DOHH2 (cell line): ENCODE measurements around the gene PTGR3.

Source experiments
- H3F3A ChIP-seq: fragments of 200-600 bp; sonication (generic), shearing (Covaris generic); 2 replicates; pipeline ENCODE4 v1.6.0; 2016; ENCODE audit warnings: antibody characterized with exemption, mild to moderate bottlenecking; ENCODE audit not compliant: control insufficient read depth, insufficient read depth
- H3K27ac ChIP-seq: fragments of 200-600 bp; sonication (generic); 2 replicates; pipeline ENCODE4 v1.5.1; 2014; ENCODE audit warnings: low read depth, mild to moderate bottlenecking, low read length, moderate library complexity
- H3K27me3 ChIP-seq: fragments of 200-600 bp; sonication (generic); 2 replicates; pipeline ENCODE4 v1.6.1; 2014; ENCODE audit warnings: mild to moderate bottlenecking, low read length, mixed read lengths; ENCODE audit not compliant: control insufficient read depth
- H3K36me3 ChIP-seq: fragments of 200-600 bp; sonication (generic); 2 replicates; pipeline ENCODE4 v1.6.1; 2014; ENCODE audit warnings: mild to moderate bottlenecking, low read length, moderate library complexity, mixed read lengths; ENCODE audit not compliant: control insufficient read depth
- H3K4me1 ChIP-seq: fragments of 200-600 bp; sonication (generic); 2 replicates; pipeline ENCODE4 v1.6.1; 2014; ENCODE audit warnings: mild to moderate bottlenecking, low read length, mixed read lengths; ENCODE audit not compliant: control insufficient read depth
- H3K4me2 ChIP-seq: fragments of 200-600 bp; sonication (generic); 2 replicates; pipeline ENCODE4 v1.6.0; 2014; ENCODE audit warnings: mild to moderate bottlenecking, low read length, moderate library complexity
- H3K4me3 ChIP-seq: fragments of 200-600 bp; sonication (generic); 2 replicates; pipeline ENCODE4 v1.5.1; 2014; ENCODE audit warnings: mild to moderate bottlenecking, low read length, mixed read lengths
- H3K79me2 ChIP-seq: fragments of 200-600 bp; sonication (generic); 2 replicates; pipeline ENCODE4 v1.6.1; 2014; ENCODE audit warnings: mild to moderate bottlenecking, low read length, mixed read lengths; ENCODE audit not compliant: control insufficient read depth
- H3K9me2 ChIP-seq: fragments of 200-600 bp; sonication (generic); replicated peaks from 2 replicates; pipeline ENCODE4 v1.6.1; 2014; ENCODE audit warnings: mild to moderate bottlenecking, low read length, mixed read lengths; ENCODE audit not compliant: control insufficient read depth
- H3K9me3 ChIP-seq: fragments of 200-600 bp; sonication (generic); 2 replicates; pipeline ENCODE4 v1.6.1; 2014; ENCODE audit warnings: antibody characterized with exemption, low read length, mixed read lengths; ENCODE audit not compliant: control insufficient read depth, insufficient read depth
- H4K20me1 ChIP-seq: fragments of 200-600 bp; sonication (generic); 2 replicates; pipeline ENCODE4 v1.6.0; 2014; ENCODE audit warnings: low read depth, mild to moderate bottlenecking, antibody characterized with exemption, low read length, moderate library complexity; ENCODE audit not compliant: control insufficient read depth, insufficient read depth
- CTCF ChIP-seq: fragments of 200-600 bp; sonication (generic); IDR thresholded peaks from one replicate; pipeline ENCODE4 v1.5.1; 2014; ENCODE audit warnings: antibody characterized with exemption, mild to moderate bottlenecking, low read depth, low read length; ENCODE audit not compliant: poor library complexity, severe bottlenecking
- EZH2phosphoT487 ChIP-seq: fragments of 200-600 bp; sonication (generic); IDR thresholded peaks from 2 replicates; pipeline ENCODE4 v1.6.1; 2017; ENCODE audit warnings: borderline replicate concordance, mild to moderate bottlenecking, antibody characterized with exemption, low read length, moderate library complexity, mixed read lengths

PTGR3 gene

GRCh38 chr18:75170916-75171315, 38.0 kb downstream of the PTGR3 start:
- Histone ChIP-seq H3K36me3 (no peaks in the 10 kb centered on the region), H3K27ac (no peak overlapping the region), H4K20me1 (no peaks in the 10 kb centered on the region), H3K27me3 (no peaks in the 10 kb centered on the region), H3K79me2 (no peaks in the 10 kb centered on the region), H3F3A (no peaks in the 10 kb centered on the region), H3K4me2 (no peak overlapping the region), H3K9me3 (no peaks in the 10 kb centered on the region), H3K4me1 (peaks cover 18% of the 10 kb centered on the region), H3K4me3 (no peak overlapping the region), H3K9me2 (no peaks in the 10 kb centered on the region)
- TF ChIP-seq EZH2phosphoT487 (no peak), CTCF (no peak)

- Histone ChIP-seq H3K79me2 (no peaks in the 10 kb centered on the region), H3K27ac (no peak overlapping the region), H4K20me1 (no peaks in the 10 kb centered on the region), H3K4me2 (no peak overlapping the region), H3K9me2 (no peaks in the 10 kb centered on the region), H3F3A (no peaks in the 10 kb centered on the region), H3K4me3 (no peak overlapping the region), H3K4me1 (peaks cover 18% of the 10 kb centered on the region), H3K9me3 (no peaks in the 10 kb centered on the region), H3K27me3 (no peaks in the 10 kb centered on the region), H3K36me3 (no peaks in the 10 kb centered on the region)
- TF ChIP-seq CTCF: no peak
- no peak for TF ChIP-seq EZH2phosphoT487
Measured at GRCh38 chr18:75170022-75170789, 38.7 kb downstream of the PTGR3 start.

GRCh38 chr18:75169411-75169810, 39.5 kb downstream of the PTGR3 start:
- Histone ChIP-seq H3K9me3 (no peaks in the 10 kb centered on the region), H3K27ac (no peak overlapping the region), H3K79me2 (no peaks in the 10 kb centered on the region), H3K4me1 (peaks cover 18% of the 10 kb centered on the region), H3K9me2 (no peaks in the 10 kb centered on the region), H3K4me2 (no peak overlapping the region), H3K4me3 (no peak overlapping the region), H3F3A (no peaks in the 10 kb centered on the region), H3K36me3 (no peaks in the 10 kb centered on the region), H4K20me1 (no peaks in the 10 kb centered on the region), H3K27me3 (no peaks in the 10 kb centered on the region)
- no peak for TF ChIP-seq EZH2phosphoT487
- TF ChIP-seq CTCF: no peak

GRCh38 chr18:75168619-75169018, 40.3 kb downstream of the PTGR3 start:
- Histone ChIP-seq H3K27me3 (no peaks in the 10 kb centered on the region), H3K4me2 (no peak overlapping the region), H3K4me3 (no peak overlapping the region), H4K20me1 (no peaks in the 10 kb centered on the region), H3K27ac (no peak overlapping the region), H3K4me1 (peaks cover 10% of the 10 kb centered on the region), H3F3A (no peaks in the 10 kb centered on the region), H3K9me2 (no peaks in the 10 kb centered on the region), H3K79me2 (no peaks in the 10 kb centered on the region), H3K9me3 (no peaks in the 10 kb centered on the region), H3K36me3 (no peaks in the 10 kb centered on the region)
- TF ChIP-seq CTCF (no peak), EZH2phosphoT487 (no peak)
